ENCODE results near the gene ETFA.

ETFA gene

GRCh38 chr15:76311100-76311953 lies at the start of gene ETFA:
Gene ETFA (minus strand): TSS chr15:76311469. CDS start chr15:76311388, 81 bp downstream.
- peak; percentile 90 for DNase-seq

GRCh38 chr15:76360416-76360815 lies 49.1 kb upstream of the ETFA start:
- no peak for DNase-seq

- DNase-seq = no peak
Observed at GRCh38 chr15:76359152-76359551, 47.9 kb upstream of the ETFA start.

DNA sequence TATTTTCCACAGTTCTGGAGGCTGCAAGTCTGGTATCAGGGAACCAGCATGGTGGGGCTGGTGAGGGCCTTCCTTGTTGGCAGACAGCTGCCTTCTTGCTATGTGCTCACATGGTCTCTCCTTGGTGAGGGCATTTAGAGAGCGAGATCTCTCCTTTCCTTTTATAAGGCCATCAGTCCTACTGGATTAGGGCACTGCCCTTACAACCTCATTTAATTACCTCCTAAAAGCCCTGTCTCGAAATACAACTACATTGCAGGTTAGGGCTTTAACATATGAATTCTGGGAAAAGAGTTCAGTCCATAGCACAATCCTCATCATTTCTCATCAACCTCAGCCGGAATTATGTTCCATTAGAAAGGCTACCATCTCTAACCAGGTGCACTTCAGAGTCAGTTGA lies 47.2 kb upstream of the ETFA start:
- DNase-seq = no peak

GRCh38 chr15:76354823-76355440 lies 43.7 kb upstream of the ETFA start:
- DNase-seq = no peak

DNA sequence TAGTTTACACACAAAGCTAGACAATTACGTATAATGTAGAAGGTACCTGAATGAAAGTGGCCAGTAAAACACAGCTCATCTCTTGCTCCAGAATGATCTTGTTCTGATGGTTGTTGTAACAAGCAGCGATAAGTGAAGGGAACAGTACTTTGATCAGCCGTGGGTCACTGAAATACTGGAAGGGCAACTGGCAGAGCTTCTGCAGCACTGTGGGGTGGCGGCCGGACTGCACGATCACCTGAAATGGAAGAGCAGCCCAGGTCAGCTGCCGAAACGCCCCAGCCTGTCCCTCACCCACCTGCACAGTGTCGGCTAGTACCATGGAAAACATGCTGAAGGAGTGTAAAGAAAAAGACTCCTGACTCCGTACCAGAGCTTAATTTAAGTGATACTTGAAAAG lies 42.6 kb upstream of the ETFA start:
- no peak for DNase-seq

GRCh38 chr15:76353023-76353577 lies 41.8 kb upstream of the ETFA start:
- DNase-seq = no peak

- DNase-seq = no peak
Observed at GRCh38 chr15:76349301-76350070, 38.2 kb upstream of the ETFA start.

- no peak for DNase-seq
Observed at GRCh38 chr15:76347482-76348055, 36.3 kb upstream of the ETFA start.

DNA sequence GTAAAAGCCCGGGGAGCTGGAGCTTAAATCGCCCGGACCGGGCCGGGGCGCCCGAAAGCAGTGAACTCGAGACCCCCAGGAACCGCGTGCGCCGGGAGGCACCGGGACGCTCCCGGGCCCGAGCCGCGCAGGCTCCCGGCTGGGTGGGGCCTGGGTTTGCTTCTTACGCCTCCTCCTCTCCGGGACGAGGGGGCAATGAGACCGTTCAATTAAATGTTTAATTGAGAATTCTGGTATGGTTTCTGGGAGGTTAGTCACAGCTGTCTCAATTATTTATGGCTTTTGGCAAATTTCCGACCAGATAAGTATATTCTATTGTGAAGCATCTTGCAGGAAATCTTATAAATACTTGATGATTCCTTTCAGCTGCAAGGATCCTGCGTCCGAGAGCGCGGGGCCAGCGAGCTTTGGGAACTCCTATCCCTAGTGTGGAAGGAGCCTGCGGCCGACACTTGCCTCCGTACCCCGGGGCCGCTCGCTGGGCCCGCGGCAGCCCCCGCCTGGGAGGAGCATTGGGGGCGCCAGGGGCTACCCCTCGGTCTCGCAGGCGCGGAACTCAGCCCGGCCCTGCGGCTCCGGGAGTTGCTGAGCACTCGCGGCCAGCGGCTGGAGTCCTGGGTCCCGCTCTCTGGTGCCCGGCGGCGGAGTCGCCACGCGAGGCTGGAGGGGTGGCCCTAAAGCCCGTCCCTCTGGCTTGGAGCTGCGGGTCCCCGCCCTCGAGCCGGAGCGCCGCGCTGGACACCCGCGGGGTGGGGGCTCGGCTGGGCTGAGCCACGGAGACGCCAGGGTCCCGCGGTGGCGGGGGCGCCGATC lies 35.6 kb upstream of the ETFA start:
- DNase-seq = no peak

GRCh38 chr15:76345880-76346668 lies 34.8 kb upstream of the ETFA start:
- DNase-seq = no peak

GRCh38 chr15:76345583-76345879 lies 34.3 kb upstream of the ETFA start:
- DNase-seq = no peak

GRCh38 chr15:76344893-76345582 lies 33.8 kb upstream of the ETFA start:
- no peak for DNase-seq

DNA sequence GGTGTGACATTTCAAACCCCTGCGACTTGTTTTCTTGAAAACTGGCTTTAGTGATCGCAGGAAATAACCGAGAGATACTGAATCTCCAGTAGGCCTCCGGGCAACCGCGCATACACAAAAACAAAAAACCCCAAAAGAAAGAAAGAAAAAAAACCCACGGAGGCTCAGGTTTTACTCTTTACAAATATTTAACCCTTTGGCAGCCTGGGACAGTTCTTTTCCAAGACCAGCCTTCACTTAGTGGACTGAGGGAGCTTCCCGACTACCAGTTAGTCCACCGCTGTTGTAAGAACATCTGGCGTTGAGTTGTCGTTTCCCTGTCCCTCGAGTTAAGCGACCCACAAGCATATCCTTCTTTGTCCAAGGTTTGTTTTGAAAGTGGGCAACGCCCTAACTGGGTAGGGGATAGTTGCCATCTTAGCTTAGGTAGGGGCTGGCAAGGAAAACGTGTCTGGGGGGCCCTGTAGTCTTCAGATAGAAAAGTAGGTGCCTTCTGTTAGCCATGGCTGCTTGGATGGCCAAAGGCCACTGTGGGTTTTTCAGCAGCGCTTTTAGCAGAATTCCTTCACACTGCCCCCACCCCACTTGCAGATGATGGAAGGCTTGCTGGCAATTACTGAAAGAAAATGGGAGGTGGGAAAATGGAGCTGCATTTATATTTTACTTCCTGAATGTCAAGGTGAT lies 32.2 kb upstream of the ETFA start:
- no peak for DNase-seq

DNA sequence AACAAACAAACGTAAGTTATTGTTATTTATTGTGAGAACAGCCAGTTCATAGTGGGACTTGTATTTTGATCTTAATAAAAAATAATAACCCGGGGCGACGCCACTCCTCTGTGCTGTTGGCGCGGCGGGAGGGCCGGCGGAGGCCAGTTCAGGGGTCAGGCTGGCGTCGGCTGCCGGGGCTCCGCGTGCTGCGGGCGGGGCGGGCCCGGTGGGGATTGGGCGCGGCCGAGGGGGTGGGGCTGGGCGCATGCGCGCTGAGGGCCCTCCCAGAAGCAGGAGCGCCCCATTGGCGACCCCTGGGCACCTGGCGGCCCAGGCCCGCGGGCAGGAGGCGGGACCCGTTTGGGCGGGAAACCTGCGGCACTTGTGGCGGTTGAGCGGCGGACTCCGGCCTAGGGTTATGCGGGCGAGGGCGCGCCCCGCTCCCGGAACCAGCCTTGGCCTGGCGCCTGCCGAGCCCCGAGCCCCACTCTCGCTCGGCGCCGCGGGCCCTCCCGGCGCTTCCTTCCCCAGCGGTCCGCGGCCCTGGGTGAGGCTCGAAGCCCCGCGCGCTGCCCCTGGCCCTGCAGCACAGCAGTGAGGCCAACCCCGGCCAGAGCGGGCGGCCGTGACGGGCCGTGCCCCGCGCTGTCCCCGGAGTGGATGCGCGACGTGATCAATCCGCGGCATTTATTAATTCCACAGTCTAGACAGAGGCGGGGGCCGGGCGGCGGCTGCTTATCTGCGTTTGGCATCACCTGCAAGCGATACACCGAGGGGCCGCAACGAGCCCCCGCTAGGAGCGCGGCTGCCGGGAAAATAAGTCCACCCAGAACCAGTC lies 31.3 kb upstream of the ETFA start:
- no peak for DNase-seq

DNA sequence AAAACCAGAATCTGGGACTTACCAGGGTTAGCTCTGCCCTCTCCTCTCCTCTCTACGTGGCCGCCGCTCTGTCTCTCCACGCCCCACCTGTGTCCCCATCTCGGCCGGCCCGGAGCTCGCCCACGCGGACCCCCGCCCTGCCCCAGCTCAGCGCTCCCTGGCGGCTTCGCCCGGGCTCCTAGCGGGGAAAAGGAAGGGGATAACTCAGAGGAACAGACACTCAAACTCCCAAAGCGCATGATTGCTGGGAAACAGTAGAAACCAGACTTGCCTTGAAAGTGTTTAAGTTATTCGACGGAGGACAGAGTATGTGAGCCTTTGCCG lies 30.8 kb upstream of the ETFA start:
- no peak for DNase-seq

DNA sequence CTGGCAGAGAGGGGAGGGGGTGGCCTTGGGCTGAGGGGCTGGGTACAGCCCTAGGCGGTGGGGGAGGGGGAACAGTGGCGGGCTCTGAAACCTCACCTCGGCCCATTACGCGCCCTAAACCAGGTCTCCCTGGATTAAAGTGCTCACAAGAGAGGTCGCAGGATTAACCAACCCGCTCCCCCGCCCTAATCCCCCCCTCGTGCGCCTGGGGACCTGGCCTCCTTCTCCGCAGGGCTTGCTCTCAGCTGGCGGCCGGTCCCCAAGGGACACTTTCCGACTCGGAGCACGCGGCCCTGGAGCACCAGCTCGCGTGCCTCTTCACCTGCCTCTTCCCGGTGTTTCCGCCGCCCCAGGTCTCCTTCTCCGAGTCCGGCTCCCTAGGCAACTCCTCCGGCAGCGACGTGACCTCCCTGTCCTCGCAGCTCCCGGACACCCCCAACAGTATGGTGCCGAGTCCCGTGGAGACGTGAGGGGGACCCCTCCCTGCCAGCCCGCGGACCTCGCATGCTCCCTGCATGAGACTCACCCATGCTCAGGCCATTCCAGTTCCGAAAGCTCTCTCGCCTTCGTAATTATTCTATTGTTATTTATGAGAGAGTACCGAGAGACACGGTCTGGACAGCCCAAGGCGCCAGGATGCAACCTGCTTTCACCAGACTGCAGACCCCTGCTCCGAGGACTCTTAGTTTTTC lies 30.2 kb upstream of the ETFA start:
- no peak for DNase-seq

- peak; percentile 26 for DNase-seq
Observed at GRCh38 chr15:76340803-76341365, 29.6 kb upstream of the ETFA start.
